ENCODE data around the gene CC2D1A.

DNA sequence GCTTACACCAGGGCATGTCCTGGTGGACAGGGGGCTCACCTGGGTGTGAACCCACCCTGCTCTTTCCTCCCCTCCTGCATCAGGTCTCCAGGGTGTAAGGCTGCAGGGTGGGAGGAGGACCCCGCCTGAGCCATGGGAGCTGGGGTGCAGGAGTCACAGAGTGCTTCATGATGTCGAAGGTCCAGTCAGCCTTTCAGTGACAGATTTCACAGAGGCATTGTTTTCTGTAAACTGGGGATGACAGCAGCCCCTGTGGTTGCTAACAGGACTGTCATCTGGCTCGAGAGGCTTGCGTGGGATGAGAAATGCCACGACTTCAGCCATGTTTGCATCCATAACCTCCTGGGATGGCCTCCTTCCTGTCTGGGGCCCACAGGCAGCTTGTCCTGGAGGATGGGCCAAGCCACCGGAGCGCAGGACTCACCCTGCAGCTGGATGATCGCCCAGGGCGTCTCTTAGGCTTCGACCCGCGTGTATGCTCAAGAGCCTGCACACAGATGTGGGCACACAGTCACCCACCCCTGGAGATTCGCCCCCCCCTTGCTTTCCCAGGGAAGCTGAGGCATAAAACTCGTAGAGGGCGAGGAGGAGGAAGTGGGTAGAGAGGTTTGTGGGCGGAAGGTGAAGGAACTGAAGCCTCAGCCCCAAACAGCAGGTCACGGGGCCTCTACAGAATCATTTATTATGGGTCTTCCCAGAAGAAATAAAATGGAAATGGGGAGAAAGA is 24.1 kb upstream of the CC2D1A start:
- TF ChIP-seq EZH2 (IDR thresholded peaks at IDR 0.05): no peak
- TF ChIP-seq POLR2AphosphoS5 (IDR thresholded peaks at IDR 0.05; ENCODE audit: borderline replicate concordance, low read depth, low read length): no peak
- TF ChIP-seq FOXP2 (optimal IDR thresholded peaks at IDR 0.05; ENCODE audit: control extremely low read depth, extremely low read length, insufficient read depth): no peak
